Subcutaneous abdominal adipose tissue (tissue), 5 donors: ENCODE results near the gene HES1.

ENCODE experiments used
- H3K27ac ChIP-seq: one replicate; pipeline ENCODE4 v1.7.0; 2013; ENCODE audit warnings: low read depth, mild to moderate bottlenecking, inconsistent platforms, low read length, moderate library complexity
- H3K27me3 ChIP-seq, 5 donors: one replicate each; pipeline ENCODE4 v1.7.0; 2013; ENCODE audit warnings: low read length in 5 of 5, inconsistent platforms in 1 of 5; ENCODE audit not compliant: control insufficient read depth in 5 of 5, insufficient read depth in 4 of 5
- H3K36me3 ChIP-seq, 5 donors: one replicate each; pipeline ENCODE4 v1.7.0; 2013; ENCODE audit warnings: low read length in 5 of 5; ENCODE audit not compliant: control insufficient read depth in 5 of 5, insufficient read depth in 5 of 5
- H3K4me1 ChIP-seq, 5 donors: one replicate each; pipeline ENCODE4 v1.7.0; 2013; ENCODE audit warnings: low read length in 5 of 5, mild to moderate bottlenecking in 3 of 5, moderate library complexity in 1 of 5; ENCODE audit not compliant: control insufficient read depth in 5 of 5, insufficient read depth in 5 of 5
- H3K4me3 ChIP-seq, 5 donors: one replicate each; pipeline ENCODE4 v1.7.0; 2013; ENCODE audit warnings: low read length in 5 of 5, low read depth in 1 of 5
- H3K9ac ChIP-seq, 5 donors: one replicate each; pipeline ENCODE4 v1.7.0; 2013; ENCODE audit warnings: low read length in 5 of 5, mild to moderate bottlenecking in 4 of 5, moderate library complexity in 3 of 5
- H3K9me3 ChIP-seq, 5 donors: one replicate each; pipeline ENCODE4 v1.7.0; 2013; ENCODE audit warnings: low read length in 5 of 5; ENCODE audit not compliant: control insufficient read depth in 5 of 5
- donor health status: healthy.
- donor health status: healthy.
- donor health status: healthy.
- donor health status: healthy.
- donor health status: healthy.

Gene HES1

GRCh38 chr3:194112120-194113106 is 23.5 kb upstream of the HES1 start:
- Histone ChIP-seq H3K36me3 (no peaks in the 10 kb centered on the region), H3K27ac (no peak overlapping the region), H3K9me3 (no peaks in the 10 kb centered on the region), H3K9ac (no peak overlapping the region), H3K4me1 (no peaks in the 10 kb centered on the region), H3K27me3 (peaks cover 0 to 7% (median 0%) of the 10 kb centered on the region in 5 donors), H3K4me3 (no peak overlapping the region)

GRCh38 chr3:194114123-194114522 is 21.8 kb upstream of the HES1 start:
- peaks cover 0 to 15% (median 0%) of the 10 kb centered on the region in 5 donors for H3K27me3 ChIP-seq
- no peaks in the 10 kb centered on the region for H3K36me3 ChIP-seq
- H3K9me3 ChIP-seq: no peaks in the 10 kb centered on the region
- no peak overlapping the region for H3K27ac ChIP-seq
- no peak overlapping the region for H3K9ac ChIP-seq
- H3K4me1 ChIP-seq: no peaks in the 10 kb centered on the region
- no peak overlapping the region for H3K4me3 ChIP-seq

GRCh38 chr3:194117104-194117845 is 18.7 kb upstream of the HES1 start:
- Histone ChIP-seq H3K36me3 (no peaks in the 10 kb centered on the region), H3K4me3 (no peak overlapping the region), H3K9ac (no peak overlapping the region), H3K27me3 (peaks cover 0 to 15% (median 0%) of the 10 kb centered on the region in 5 donors), H3K9me3 (no peaks in the 10 kb centered on the region), H3K27ac (no peak overlapping the region), H3K4me1 (peaks cover 0 to 2% (median 0%) of the 10 kb centered on the region in 5 donors)

GRCh38 chr3:194118920-194119319 is 17.0 kb upstream of the HES1 start:
- Histone ChIP-seq H3K27me3 (peaks cover 0 to 15% (median 0%) of the 10 kb centered on the region in 5 donors), H3K9ac (no peak overlapping the region), H3K27ac (no peak overlapping the region), H3K4me1 (peaks cover 0 to 2% (median 0%) of the 10 kb centered on the region in 5 donors), H3K36me3 (no peaks in the 10 kb centered on the region), H3K9me3 (no peaks in the 10 kb centered on the region), H3K4me3 (no peak overlapping the region)

GRCh38 chr3:194119831-194120590 is 15.9 kb upstream of the HES1 start:
- Histone ChIP-seq H3K36me3 (no peaks in the 10 kb centered on the region), H3K4me1 (peaks cover 0 to 2% (median 0%) of the 10 kb centered on the region in 5 donors), H3K9me3 (no peaks in the 10 kb centered on the region), H3K4me3 (no peak overlapping the region), H3K27ac (no peak overlapping the region), H3K9ac (no peak overlapping the region), H3K27me3 (peaks cover 0 to 15% (median 0%) of the 10 kb centered on the region in 5 donors)

GRCh38 chr3:194120789-194121770 is 14.9 kb upstream of the HES1 start:
- Histone ChIP-seq H3K27ac (no peak overlapping the region), H3K4me1 (peaks cover 0 to 2% (median 0%) of the 10 kb centered on the region in 5 donors), H3K4me3 (no peak overlapping the region), H3K27me3 (peaks cover 0 to 15% (median 0%) of the 10 kb centered on the region in 5 donors), H3K9me3 (no peaks in the 10 kb centered on the region), H3K36me3 (no peaks in the 10 kb centered on the region), H3K9ac (no peak overlapping the region)

- Histone ChIP-seq H3K36me3 (no peaks in the 10 kb centered on the region), H3K4me1 (peaks cover 0 to 2% (median 0%) of the 10 kb centered on the region in 5 donors), H3K27ac (no peak overlapping the region), H3K27me3 (peaks cover 0 to 11% (median 0%) of the 10 kb centered on the region in 5 donors), H3K9ac (no peak overlapping the region), H3K9me3 (no peaks in the 10 kb centered on the region), H3K4me3 (no peak overlapping the region)
Measured at GRCh38 chr3:194121891-194122631, 13.9 kb upstream of the HES1 start.

- H3K27ac ChIP-seq: no peak overlapping the region
Measured at GRCh38 chr3:194123726-194124125, 12.2 kb upstream of the HES1 start.

More at GRCh38 chr3:194123726-194124125, 12.2 kb upstream of the HES1 start:
- Histone ChIP-seq H3K9ac (no peak overlapping the region), H3K4me3 (no peak overlapping the region), H3K27me3 (peaks cover 0 to 3% (median 0%) of the 10 kb centered on the region in 5 donors), H3K4me1 (peaks cover 0 to 2% (median 0%) of the 10 kb centered on the region in 5 donors), H3K36me3 (no peaks in the 10 kb centered on the region), H3K9me3 (no peaks in the 10 kb centered on the region)
